Activated T-helper 9 cell treated with anti-CD3 and anti-CD28 coated beads, Interleukin-2, amount 50 U/mL, for 16 hours (primary cell): ENCODE data around the gene STPG3.

Experiments
- DNase-seq: peaks from one replicate; pipeline ENCODE4 v3.0.0-alpha.2; 2020; ENCODE audit warnings: low read depth

The STPG3 gene

DNA sequence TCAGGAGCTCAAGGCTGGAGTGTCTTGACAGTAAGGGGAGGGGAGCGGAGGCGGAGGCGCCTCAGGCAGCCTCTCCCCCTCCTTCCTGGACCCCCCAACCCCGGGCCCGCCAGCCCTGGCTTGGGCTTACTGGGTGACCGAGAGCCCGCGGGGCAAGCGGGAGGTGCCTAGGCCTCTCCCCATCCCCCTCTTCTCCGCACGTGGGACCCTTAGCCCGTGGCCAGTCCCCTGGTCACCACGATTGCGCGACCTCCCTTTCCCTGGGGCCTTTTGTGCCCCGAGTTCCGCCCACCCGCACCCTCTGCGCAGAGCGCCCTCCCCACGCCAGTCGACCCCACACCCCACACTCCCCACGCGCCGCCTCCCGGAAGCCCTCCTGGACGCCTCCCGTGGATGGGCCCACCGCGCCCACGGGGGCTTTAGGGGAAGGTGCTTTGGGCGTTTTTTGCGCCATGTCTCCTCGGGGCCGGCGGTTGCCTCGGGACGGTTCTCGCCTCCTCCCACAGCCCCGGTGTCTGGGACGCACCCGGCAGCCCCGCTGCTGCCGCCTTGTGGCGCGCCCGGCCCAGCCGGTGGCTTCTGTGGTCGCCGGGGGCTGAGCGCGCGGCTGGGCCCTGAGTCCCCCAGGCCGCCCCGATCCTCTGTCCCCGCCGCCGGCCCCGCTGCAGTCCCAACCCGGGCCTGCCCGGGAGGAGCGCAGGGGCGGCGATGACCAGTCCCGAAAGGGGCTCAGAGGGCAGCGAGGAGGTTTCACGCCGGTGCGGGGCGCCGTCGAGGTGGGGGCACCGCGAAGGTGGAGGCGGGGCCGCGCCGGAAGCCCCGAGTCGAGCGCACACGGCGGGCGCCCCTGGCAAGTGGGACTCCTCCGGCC lies 29.6 kb downstream of the STPG3 start:
- DNase-seq: no peak

GRCh38 chr9:137281345-137282116 lies 30.4 kb downstream of the STPG3 start:
- DNase-seq: no peak

DNA sequence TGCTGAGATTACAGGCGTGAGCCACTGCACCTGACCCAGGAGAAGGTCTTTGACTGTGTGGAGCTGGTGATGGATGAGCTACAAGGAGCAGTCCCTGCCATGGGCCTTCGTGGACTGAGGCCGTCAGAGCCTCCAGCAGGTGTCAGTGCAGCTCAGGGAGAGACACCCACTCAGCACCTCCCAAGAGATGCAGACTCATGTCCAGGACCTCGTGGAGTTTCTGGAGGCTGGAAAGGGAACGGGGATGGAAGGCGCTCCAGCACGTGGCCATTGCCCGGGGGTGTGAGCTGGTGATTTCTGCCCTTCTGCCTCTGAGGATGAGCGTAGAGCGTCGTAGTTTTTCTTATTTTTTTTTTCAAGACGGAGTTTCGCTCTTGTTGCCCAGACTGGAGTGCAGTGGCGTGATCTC lies 35.9 kb downstream of the STPG3 start:
- no peak for DNase-seq

DNA sequence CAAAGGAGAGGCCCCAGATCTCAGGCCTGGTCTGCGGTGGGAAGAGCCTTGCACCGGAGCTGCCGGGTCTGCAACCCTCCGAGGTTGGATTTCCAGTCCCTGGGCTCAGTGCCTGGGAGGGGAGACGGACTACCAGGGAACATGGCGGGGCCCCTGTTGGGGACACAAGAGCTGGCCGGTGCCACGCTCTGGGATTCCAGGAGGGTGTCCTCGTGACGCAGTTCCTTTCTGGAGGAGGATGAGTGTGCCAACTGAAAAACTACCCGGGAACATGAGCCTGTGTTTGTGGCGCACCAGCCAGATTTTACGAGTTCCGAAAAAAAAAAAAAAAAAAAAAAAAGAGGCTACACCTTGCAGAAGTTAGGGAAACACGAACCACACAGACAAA lies 42.0 kb downstream of the STPG3 start:
- DNase-seq: no peak

DNA sequence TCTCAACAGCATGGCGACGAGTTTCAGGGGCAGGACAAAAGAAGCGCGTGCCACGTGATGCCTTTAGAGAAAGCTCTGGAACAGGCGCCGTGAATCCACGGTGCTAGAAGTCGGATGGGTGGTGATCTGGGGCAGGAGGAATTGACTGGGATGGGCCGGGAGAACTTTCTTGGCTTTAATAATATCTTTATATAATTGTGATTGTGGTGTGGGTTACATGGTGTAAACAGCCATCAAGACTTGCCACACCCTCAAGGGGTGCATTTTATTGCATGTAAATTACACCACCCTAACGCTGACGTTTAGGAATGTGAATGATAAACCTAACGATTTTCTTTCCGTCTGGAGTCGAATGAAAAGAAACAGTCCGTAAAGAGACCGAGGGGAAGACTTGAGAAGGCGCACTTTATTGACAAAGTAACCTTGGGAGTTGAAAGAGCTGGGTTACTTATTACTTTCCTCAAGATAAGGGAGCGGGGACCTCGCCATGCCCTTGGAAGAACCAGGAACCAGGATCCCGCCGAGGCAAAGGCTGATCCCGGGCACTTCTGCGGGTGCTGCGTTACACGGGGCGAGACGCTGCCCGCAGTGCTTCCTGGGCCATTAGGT lies 42.5 kb downstream of the STPG3 start:
- no peak for DNase-seq

DNA sequence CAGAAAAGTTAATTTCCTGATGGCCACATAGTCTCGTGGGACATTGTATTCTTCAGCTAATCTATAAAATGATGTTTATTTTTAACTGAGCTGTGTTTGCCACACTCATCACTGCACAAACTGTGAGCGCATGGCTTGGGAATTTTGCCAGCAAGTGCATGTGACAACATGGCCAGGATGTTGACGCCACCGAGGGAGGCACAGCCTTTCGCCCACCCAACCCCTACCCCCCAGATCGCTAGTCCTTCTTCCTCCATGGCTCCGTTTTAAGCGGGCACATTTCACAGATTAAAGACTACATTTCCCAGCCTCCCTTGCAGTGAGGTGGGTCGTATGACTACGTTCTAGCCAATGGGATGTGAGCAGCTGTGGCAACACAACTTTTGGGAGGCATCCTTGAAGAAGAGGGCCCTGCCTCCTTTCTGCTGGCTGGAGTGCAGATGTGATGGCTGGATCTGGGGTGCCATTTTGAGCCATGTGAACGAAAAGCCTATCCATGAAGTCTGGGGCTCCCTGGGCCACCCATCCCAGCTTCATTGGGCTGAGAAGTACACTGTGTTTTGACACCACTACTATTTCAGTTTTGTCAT lies 43.1 kb downstream of the STPG3 start:
- no peak for DNase-seq

DNA sequence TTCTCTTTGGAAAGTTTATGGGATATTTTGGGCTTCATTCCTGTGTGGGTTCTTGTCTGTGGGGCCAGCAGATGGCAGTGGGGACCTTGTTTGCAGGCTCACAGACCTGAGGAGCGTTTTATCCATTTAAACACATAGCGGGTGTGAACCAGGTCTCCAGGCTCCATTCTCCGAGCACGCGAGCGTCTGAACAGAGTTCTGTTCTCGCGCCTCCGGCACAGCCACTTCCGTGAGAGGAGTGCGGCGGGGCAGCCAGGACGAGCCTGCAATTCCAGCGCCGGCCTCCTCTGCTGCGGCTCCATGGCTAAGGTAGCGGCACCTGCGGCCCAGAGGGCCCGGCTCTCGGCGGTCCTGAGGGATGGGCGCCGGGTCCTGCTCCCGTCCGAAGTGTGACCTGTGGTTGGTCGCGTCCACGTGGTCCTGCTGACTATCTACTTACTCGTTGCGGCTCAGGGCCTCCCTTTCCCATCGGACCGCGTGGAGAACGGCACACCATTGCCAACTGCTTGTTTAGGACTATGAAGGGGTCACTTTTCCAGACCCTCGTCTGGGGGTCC lies 43.7 kb downstream of the STPG3 start:
- DNase-seq: no peak

DNA sequence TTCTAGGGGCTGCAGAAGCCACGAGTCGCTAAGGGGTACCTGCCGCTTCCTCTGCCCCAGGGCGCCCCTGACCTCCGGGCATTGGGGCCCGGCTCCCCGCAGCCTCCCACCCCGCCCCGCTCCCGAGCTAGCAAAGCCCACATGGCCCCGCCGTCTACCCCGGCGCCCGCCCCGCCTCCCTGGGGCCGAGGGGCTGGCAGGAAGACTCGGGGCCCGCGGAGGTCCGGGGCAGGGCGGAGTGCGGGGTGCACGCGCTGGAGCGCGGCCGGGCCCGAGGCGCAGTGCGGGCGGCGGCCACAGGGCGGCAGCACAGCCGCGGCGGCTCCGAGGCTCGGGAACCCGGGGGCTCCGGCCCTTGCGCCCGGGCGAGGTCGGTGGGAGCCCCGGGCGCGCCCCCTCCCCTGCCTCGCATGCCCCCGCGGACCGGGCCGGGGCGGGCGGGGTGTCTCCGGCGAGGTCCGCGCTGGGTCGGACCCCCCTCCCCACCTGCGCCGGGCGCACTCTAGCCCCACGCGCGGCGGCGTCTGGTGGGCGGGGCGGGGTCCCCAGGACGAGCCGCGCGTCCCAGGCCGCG lies 44.2 kb downstream of the STPG3 start:
- DNase-seq: peak; percentile 39

- DNase-seq: no peak
Measured at GRCh38 chr9:137295849-137296669, 45.0 kb downstream of the STPG3 start.

DNA sequence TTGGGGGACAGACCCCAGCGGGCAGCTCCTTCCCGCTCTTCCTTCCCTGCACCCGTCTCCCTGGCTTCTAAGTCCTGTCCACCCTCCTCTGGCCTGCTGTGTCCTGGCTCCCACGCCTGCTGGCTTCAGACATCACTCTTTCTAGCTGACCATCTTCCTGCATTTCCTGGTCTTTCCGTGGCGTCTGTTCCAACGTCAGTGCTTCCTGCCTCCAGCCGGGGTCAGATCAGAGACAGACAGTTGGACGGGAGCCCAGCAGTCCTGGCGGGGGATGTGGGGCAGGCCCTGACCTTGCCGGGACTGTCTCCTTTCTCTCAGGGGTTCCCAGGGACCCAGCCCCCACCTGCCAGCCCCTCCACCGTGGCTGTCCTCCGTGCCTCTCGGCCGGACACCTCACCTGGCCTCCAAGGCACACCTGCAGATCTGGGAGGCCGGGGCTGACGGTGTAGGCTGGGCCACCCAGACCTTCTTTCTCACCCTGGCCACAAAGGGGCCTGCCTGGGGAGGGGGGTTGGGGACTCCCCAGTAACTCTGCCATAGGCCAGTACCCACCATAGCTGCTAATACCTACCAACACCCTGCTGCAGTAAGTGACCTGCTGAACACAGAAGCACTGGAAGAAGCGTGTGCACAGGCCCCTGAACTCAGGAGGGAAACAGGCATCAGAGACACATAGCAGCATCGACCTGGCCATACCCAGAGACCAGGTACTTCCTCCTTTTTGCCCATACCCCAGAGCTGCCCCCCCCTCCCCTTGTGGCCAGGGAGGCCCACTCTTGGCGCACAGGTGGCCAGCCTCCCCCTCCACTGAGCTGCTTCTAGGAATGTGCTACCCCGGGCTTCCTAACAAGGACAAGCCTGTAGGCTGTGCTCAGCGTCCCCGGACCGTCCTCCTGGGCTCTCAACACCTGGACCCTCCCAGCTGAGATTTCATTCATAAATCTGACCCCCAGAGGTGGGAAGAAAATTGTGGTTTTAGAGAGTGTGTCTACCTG lies 45.9 kb downstream of the STPG3 start:
- no peak for DNase-seq

- no peak for DNase-seq
Measured at GRCh38 chr9:137297966-137298365, 46.9 kb downstream of the STPG3 start.

- DNase-seq: no peak
Measured at GRCh38 chr9:137298401-137299202, 47.5 kb downstream of the STPG3 start.

- DNase-seq: no peak
Measured at GRCh38 chr9:137299203-137299565, 48.1 kb downstream of the STPG3 start.

DNA sequence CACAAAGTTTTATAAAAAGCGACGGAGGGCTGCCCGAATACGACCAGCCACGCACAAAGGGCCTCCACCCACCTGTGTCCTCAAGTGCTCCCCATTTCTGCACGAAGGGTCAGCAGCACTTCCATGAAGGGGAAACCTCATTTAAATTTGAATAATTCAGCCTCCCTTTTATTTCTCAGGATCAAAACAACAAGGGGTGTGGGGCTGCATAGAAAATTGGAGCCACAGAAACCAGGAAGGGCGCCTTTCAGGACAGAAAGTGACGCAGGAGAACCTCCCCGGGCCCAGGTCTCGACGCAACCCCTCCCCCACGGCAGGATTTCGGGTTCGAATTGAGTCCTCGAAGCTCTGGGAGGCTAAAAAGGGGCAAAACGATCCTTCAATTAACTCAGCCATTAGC lies 48.9 kb downstream of the STPG3 start:
- DNase-seq: no peak

DNA sequence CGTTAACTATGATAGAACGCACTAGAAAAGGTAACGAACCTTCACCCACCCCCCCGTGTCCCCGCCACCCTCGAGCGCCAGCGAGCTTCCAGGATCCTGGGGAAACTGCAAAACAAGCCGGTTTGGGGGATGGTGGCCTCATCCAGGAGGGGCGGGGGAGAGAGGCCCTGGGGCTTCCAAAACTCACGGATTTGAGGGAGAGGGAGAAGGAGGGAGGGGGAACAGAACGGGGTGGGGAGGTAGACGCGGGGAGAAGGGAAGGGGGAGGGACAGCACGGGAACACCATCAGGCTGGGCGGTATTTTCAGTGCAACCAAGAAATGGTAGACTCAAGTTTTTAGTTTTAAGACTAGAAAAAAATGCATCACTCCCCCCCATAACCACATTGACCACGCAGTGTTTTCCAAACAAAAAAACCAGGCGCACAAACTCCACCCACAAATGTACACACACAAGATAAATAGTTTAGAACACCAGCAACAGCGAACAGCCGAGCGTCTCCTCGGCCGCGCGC lies 49.5 kb downstream of the STPG3 start:
- DNase-seq: no peak

DNA sequence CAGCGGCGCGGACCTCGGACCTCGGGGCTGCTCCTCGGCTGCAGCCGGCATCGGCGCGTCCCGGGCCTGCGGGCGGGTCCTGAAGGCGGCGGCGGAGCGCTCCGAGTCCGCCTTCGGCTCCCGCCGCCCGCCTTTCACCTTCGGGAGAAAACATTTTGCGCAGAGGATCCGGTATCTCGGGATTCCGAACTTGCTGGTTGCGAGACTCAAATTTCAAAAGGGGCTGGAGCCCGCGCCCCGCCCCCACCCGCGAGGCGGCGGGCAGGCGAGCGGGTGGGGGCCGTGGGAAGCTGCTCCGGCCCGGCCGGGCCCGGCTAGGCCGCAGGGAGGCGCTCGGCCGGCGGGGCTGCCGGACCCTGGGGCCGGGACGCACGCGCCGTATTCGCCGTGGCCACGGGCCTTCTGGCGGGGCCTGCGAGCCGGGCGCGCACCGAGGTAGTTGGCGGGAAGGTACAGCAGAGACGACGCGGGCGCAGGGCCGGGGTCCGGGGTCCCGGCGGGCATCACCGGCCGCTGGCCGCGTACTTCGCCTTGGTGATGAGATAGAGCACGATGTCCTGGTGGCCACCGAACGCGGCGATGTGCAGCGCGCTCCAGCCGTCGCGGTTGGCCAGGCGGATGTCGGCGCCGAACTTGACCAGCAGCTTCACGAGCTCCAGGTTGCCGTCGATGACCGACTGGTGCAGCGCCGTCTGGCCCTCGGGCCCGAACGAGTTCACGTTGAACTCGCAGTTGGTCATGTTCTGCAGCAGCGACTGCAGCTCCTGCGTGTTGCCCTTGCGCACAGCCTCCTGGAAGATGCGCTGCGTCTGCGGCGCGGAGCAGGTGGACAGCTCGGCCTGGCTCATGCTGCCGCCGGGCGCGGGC lies 50.2 kb downstream of the STPG3 start:
- DNase-seq: no peak

- DNase-seq: peak; percentile 90
Measured at GRCh38 chr9:137302118-137302448, 51.0 kb downstream of the STPG3 start, which contains the start of gene NRARP. NRARP (minus strand) TSS chr9:137302271; CDS start chr9:137301928, 343 bp downstream.
